Brain pericyte (primary cell): ENCODE data around the gene RALGPS2.
A peak's percentile ranks its signal among the peaks of the same experiment; 100 is the strongest.

ENCODE experiments used
- DNase-seq: peaks from one replicate; pipeline ENCODE4 v3.0.0-alpha.2; 2012; ENCODE audit warnings: low read depth, low spot score

Gene RALGPS2

DNA sequence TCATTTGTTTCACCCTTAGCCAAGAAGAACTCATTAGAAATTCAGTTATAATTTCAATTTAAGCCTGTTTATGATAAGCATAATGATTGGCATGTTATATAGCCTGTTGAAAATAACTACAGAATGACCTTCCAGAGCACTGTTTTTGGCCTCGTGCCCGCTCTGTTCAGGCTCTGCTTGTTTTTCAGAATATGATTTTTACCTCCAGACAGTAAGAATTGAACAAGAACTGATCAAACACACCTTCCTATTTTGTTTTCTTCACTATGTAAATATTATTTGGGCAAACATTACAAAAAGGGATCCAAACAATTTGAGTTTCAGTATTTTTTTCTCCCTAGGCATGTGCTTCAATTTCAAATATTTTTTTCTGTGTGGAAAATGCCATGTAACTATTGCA, 193.9 kb downstream of the RALGPS2 start:
- DNase-seq: no peak

DNA sequence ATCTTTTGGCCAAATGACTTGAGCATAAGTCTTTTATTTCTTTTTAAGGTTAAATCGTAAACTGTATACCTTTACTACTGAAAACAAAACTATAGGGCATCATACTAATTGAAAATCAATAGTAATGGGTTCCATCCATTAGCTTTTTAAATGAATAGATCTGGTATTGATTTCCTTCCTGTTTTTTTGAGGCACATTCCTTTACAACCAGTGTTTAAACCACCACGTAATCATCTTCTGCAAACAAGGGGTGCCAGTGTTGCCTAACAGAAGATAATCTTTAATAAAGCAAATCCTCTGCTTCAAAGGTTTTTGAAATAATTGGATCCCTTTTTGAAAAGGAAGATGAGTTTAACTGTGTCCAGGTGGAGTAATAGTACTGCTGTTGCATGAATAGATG, 194.5 kb downstream of the RALGPS2 start:
- no peak for DNase-seq

DNA sequence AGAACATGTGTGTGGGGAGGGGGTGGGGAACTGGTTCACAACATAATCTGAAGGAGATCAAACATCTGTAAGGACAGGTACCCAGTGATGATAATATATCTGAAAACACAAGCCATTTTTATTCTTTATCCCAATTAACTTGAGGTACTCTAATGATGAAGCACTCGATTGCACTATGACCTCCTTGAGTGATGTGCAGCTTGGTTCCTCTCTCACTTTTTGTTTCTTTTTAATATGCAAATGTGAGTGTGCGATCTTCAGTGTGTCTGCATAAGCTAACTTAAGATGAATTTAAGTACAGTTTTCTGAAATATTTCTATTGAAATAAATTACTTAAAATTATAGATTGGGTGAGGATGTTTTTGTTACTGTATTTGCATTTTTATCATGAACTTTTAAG, 196.5 kb downstream of the RALGPS2 start:
- DNase-seq: no peak

DNA sequence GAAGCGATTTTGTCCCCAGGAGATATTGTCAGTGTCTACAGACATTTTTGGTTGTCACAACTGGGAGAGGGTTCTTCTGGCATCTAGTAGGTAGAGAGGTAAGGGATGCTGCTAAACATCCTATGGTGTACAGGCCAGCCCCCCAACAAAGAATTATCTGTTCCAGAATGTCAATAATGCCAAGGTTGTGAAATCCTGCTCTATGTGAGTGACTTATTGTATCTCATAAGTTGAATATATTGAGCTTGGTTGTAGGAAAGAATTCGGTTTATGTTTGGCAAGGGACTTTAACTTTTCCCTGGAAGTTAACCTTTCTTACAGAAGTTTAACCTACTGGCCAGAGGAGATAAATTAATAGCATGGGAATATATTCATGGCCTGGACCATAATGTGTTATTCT, 198.5 kb downstream of the RALGPS2 start:
- DNase-seq: no peak

DNA sequence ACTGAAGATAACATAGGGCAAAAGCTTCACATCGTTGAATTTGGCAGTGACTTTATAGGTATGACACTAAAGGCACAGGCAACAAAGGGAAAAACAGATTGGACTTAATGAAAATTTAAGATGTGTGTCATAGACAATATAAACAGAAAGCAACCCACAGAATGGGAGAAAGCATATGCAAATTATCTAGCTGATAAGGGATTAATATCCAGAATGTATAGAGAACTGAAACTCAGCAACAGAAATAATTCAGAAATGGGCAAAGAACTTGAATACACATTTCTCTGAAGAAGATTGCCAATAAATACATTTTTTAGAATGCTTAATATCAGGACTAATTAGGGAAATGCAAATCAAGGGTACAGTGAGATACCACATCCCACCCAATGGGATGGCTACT, 201.0 kb downstream of the RALGPS2 start:
- DNase-seq: no peak

DNA sequence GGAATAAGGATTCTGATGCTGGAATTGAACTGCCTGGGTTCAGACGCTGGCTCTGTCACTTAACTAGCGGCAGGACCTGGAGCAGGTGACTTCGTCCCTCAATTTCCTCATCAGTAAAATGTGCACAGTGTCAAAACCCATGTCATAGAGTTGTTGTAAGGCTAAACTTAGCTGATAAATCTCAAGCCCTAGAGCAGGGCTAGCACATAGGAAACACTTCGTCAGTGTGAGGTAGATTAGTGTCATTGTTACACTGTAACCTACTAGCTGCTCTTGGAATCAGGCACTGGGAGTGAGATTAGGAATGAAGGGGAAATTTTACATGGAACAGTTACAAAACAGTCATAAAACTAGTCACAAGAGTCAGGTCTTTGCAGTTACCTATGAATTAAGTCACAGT, 202.0 kb downstream of the RALGPS2 start:
- no peak for DNase-seq

DNA sequence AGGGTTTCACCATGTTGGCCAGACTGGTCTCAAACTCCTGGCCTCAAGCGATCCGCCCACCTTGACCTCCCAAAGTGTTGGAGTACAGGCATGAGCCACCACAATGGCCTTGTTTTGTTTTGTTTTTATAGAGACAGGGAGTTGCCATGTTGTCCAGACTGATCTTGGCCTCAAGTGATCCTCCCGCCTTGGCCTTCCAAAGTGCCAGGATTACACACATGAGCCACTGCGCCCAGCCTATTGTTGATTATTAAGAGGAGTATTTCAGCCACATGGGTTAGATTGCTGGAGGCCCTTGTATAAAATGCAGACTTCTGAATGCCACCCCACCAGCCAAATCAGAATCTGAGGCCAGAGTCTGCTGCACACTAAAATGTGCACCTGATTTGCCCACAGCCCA, 203.0 kb downstream of the RALGPS2 start:
- DNase-seq: no peak

DNA sequence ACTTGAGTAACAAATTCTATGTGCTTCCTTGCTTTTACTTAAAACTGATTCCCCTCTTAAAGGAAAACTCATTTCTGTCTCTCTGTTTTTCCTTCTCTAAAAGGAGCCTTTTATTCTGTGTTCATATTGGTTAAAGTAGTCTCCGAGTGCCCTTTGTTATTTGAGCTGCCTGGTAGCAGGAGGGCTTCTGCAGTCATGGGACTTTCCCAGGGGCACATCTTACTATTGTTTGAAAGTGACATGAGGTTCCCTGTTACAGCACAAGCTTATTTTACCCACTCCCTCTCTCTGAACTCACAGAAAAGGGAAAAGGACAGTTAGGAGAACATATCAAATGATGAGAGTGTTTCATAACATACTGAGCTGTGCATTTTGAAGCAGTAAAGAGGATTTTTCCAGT, 203.9 kb downstream of the RALGPS2 start:
- DNase-seq: no peak

DNA sequence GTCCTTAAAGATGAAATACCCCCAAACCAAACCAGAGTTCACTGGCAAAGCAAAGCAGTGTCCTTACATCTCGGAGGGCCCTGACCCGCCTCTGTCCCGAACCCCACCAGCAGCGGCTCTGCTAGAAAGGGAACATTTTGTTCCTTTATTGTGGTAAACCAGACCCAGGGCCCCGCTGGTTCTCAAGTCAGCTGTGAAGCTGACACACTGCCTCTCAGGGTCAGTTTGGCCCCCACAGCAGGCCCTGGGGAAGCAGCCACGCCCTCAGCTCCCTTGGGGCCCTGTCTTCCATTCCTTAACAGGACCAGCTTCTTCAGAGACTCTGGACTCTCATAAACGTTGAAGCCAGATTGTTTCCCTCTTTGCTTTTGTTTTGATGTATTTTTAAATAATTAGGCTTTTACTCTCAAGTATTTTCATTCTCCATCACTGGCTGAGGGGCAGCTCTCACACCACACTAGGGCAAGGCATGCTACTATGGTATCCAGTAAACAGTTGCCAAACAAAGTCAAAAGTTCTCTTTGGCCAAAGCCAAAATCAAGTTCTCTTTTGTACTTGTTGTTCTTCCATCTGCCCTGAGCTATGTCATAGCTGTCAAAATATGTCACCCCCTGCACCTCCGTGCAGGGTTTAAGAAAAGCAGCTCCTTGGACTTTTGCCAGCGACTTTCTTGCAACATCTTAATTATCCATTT, 207.0 kb downstream of the RALGPS2 start:
- DNase-seq: peak; percentile 85

DNA sequence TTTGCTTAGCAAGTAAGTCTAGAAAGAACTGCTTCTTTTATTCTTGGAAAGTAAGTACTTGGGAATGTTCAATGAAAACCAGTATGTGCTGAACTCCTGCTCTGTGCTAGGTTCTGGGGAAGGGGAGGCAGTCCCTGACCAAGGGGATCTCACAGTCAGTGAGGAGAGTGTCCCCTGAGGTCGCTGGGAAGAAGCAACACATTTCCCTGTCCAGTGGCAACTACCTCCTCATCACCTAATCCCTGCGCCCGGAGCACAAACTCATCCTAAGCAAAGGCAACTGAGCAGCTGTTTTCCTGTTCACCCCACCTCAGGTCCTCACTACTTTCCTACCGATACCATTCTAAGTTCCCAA, 207.5 kb downstream of the RALGPS2 start:
- DNase-seq: no peak

DNA sequence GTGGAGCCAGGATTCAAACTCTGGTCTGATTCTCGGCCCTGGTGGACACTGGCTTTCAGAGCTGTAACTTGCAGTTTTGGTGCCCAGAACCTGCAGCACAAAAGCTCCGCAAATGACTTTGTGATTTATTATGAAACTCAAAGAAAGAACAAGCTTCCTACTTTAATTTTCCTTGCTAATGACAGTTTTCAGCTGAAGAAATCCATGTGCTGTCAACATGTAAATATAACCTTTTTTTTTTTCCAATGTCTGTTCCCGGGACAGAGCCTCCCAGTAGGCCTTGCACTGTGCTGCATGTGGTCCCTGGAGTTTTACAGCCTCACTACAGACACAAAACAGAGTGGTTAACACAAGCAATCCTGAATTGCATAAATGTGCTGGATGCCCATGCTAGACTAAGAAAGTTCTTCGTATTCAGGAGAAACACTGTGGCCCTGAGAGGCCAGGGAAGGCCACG, 208.1 kb downstream of the RALGPS2 start:
- no peak for DNase-seq

DNA sequence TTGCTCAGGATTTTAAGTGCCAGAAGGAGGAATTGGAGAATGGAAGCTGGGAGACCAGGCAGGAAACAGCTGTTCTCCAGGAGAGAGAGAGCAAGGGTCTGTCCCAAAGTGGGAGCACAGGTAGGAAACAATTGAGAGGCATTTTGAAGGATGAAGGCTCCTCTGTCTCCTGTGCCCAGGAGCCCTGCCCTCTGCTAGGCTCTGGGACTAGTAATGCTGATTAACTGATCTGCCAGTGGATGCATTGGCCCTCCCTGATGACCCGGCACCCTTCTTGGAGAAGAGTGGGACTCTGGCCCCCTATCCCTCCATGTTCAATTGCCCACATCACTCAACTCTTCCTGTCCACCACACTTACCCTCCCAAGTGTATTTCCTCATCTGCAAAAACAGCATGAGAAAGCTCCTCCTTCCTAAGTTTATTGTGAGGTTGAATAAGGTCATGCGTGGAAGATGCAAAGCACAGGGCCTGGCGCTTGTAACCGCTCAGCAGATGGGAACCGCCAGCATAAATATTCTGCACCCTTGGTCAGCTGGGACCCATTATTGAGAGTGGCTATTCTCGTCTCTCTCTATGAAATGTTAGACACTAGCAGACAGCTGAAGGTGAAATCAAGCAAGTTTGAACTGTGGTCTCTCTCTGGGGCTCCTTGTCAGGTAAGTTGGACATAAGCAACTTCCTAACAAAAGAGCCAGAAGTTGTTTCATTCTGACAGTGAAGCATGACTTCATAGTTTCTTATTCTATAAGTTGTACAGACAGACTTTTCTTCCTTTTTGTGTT, 208.9 kb downstream of the RALGPS2 start:
- DNase-seq: no peak

DNA sequence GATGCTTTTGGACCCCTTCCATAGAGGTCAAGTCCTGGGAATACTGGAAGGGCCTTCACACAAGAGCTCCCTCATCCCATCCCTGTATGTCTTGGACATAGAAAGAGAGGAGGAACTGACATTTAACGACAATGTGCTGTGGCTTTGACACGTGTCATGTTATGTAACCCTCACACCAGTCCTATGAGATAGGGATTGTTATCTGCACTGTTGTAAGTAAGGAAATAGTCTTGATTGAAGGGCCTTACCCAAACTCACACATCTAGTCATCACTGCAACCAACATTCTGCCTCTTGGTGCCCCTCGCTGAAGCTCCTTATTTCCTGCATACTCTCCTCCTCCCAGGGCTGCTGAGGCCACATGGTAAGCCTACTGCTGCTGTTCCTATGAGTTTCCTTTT, 209.5 kb downstream of the RALGPS2 start:
- DNase-seq: no peak

DNA sequence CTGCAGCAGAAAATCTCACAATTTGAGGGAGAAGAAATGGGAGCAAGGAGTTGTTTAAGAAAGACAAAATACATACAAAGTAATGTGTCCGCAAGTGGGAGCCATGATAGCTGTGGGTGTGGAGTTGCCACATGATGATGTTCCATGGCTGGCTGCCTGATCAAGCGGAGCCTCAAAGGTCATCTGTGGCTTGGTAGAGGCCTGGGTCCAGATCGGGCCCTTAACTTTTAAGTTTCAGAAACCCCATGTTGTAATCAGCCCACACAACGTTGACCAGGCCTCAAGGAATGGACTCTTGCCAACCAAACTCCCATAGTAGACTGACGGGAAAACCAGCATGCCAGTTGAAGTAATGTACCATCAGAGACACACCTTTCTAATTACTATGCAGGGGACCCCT, 210.6 kb downstream of the RALGPS2 start:
- DNase-seq: no peak

DNA sequence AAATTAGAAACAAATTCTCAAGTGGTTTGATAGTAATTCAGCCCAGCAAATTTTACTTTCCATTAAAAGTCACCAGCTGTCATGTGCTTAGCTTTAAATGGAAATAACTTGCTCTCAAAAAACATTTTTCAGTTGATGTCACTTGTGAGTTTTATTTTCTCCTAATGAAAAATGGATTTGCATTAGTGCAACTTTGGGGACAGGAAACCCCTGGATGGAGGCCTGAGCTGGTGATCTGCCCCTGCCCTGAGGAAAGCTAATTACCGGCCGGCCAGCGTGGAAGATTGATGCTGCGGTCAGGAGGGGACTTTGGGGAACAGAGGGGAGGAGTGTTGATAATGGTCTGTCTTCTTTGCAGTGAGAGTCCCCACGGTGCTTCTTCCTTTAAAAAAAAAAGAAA, 212.7 kb downstream of the RALGPS2 start:
- DNase-seq: no peak

DNA sequence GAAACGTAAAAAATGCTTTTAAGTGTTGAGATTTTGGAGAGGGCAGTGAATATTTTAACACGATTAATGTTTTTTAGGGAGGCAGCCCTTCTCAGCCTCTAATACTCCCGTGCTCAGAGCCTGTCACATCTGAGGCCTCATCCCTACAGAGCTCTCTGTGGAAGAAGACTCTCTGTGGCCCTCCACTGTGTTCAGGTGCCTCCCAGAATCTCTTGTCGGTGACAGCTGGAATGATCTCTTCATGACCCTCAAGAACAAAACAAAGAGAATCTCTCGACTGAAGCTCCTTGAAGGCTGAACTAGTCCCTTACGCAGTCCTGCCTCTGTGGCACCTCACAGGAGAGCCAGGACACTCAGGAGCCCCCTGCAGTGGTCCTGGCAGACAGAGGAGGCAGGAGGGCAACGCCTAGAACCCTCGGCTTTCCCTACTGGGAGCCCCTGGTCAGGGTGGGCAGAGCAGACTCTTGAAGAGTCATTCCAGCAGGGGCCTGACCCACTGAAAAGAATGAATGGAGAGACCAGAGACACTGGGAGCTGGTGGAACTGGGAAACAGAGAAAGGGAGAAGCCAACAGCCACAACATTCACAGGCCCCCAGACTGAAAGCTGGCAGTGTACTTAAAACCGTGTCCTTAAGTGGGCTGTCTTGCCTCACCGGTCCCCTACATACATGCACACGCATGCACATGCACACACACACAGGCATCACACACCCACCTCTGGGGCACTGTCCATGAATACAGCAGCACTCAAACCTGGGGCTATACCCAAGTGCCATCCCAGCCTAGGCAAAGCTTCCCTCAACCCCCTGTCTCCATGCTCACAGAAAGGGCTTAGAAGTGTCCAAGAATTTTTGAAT, 213.3 kb downstream of the RALGPS2 start:
- no peak for DNase-seq

DNA sequence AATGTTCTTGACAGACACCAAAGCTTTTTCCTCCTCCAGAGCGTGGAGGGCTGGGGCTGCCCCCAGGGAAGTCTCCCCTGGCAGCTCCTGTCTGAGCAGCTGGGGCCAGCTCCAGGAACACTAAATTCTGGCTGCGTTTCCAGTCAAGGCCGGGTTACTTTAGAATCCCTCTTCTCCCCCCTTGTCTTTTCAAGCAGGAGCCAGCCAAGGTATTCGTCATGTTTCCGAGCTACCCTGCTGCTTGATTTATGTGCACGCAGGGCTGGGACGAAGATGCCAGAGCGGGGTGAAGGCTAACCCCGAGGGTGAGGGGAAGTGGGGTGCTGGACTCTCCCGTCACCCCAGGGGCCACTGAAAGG, 213.9 kb downstream of the RALGPS2 start:
- DNase-seq: no peak

DNA sequence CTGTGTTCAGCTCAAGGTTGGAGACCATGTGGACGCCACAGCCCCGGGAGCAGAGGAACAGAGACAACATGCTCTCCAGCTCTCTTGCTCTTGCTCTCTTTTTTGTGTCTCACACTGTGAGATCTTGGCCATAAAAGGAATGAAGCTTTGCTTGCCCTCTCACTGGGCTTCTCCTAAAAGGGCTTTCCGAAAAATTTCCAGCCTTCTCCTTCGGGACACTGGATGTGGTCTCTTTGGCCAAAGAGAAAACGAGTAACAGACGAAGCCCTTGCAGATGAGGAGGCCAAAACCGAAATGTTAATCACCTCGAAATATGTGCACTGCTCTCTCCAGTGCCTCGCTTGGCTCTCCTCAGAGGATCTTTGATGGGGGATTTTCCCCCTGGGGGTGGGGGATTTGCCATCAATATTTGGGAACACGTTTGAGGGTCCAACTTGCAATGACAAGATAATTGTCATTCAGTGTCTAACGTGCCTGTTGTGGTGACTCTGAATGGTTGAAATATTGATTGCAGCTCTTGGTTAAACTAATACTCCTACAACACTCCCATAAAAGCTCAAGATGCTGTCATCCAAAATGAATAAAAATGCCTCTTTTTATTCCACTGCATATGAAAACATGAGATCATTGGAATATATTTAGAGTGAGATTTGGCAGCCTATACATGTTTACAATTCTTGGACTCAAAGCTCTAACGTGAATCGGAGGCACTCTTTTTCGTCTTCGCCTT, 214.5 kb downstream of the RALGPS2 start:
- DNase-seq: no peak

DNA sequence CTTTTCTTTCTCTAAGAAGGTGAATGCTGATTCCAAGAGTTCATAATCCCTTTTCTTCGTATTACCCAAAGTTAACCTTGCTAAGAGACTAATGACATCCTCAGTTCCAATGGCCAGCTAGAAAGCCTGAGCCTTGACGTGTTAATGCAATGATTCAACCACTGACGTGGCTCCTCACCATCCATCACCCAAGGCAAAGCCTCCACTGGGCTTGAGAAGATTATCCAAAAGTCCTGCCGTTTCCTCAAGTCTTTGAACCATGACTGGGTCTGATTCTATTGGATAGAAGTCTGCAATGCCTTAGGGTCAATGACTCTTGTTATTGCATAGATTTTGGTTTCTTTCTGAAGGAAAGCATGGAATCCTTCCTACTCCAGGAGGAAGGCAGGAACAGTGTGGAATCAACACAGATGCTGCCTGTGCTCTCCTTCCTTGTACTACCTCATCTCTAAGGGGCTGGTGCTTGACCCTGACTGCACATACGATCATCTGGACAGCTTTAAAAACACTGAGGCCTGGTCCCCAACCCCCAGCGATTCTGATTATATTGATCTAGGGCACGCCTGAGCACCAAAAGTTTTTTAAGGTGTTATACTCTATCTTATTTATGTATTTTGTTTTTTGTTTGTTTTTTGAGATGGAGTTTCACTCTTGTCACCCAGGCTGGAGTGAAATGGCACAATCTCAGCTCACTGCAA, 215.2 kb downstream of the RALGPS2 start:
- DNase-seq: no peak

DNA sequence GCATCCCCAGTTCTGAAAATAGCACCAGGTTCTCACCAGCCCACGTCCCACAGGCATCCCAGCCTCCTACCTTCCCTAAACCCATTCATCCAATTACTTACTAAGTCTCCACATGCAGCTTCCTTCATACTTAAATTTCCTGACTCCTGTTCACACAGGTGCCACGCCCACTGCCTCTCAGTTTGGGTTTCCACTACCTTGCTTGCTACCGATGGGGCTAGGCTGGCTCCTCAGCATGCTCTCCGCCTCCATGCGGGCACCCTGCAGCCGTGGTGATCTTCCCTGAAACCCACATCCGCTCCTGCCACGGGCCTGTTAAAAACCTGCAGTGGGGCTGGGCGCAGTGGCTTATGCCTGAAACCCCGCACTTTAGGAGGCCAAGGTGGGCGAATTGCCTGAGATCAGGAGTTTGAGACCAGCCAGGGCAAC, 216.2 kb downstream of the RALGPS2 start:
- no peak for DNase-seq

DNA sequence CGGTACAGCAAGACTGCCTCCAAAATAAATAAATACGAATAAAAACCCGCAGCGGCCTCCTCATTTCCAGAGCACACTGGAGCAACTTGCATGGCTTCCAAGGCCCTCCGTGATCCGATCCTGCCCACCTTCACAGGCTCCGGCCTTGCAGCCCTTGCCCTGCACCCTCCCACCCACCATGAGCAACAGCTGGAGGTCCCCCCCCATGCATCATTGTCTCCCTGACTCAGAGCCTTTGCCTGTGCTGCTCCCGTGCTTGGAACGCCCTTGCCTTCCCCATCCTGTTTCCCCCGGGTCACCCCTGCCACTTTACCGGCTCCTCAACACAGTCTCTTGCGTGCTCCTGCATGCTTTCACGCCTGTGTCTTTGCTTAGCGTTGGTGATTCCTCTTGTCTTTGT, 216.8 kb downstream of the RALGPS2 start:
- DNase-seq: no peak
